A673 (cell line): ENCODE measurements around the gene HMX3. TPM values are rescaled to one million over a fixed set of nuclear protein-coding genes. Genes with fewer than 3 reads are reported as not detected.
A peak's percentile ranks its signal among the peaks of the same experiment; 100 is the strongest.

Experiments used
- BruUV-seq: library from RNA; stranded (reverse); fragments of 400-500 nt; replicated peaks from 2 replicates; lab custom pipeline; 2021; lab: Mats Ljungman, UMichigan
- CTCF ChIA-PET: fragments of 300-600 bp; sonication (Branson Sonifier 250); formaldehyde crosslinking; loops from one replicate; lab custom pipeline; 2022; ENCODE audit warnings: antibody characterized with exemption; lab: Charles Lee
- POLR2A ChIA-PET: fragments of 300-600 bp; sonication (Branson Sonifier 250); formaldehyde crosslinking; loops from one replicate; lab custom pipeline; 2022; ENCODE audit warnings: antibody characterized with exemption; ENCODE audit not compliant: low non-redundant PET; lab: Charles Lee
- DNase-seq: peaks from one replicate; pipeline ENCODE4 v3.0.0-alpha.2; 2015; ENCODE audit warnings: low spot score
- H3K27ac ChIP-seq: fragments of 200-600 bp; sonication (generic); 2 replicates; pipeline ENCODE4 v1.5.1; 2016; ENCODE audit warnings: mixed run types, low read depth, mild to moderate bottlenecking, mixed read lengths, antibody characterized with exemption, low read length; ENCODE audit not compliant: poor library complexity, severe bottlenecking
- H3K27me3 ChIP-seq: fragments of 200-600 bp; sonication (generic); replicated peaks from 2 replicates; pipeline ENCODE4 v1.6.1; 2017; ENCODE audit warnings: mixed run types, low read depth, mild to moderate bottlenecking, mixed read lengths, antibody characterized with exemption, low read length; ENCODE audit not compliant: insufficient read depth, poor library complexity
- H3K36me3 ChIP-seq: fragments of 200-600 bp; sonication (generic); 2 replicates; pipeline ENCODE4 v1.6.1; 2016; ENCODE audit warnings: mixed run types, mild to moderate bottlenecking, mixed read lengths, antibody characterized with exemption, low read length; ENCODE audit not compliant: insufficient read depth, poor library complexity, severe bottlenecking
- H3K4me1 ChIP-seq: fragments of 200-600 bp; sonication (generic); 2 replicates; pipeline ENCODE4 v1.6.1; 2017; ENCODE audit warnings: mixed run types, mild to moderate bottlenecking, mixed read lengths, antibody characterized with exemption, low read length; ENCODE audit not compliant: insufficient read depth, poor library complexity, severe bottlenecking
- H3K4me3 ChIP-seq: fragments of 200-600 bp; sonication (generic); 2 replicates; pipeline ENCODE4 v1.5.1; 2016; ENCODE audit warnings: low read depth, mixed run types, mild to moderate bottlenecking, mixed read lengths, low read length; ENCODE audit not compliant: poor library complexity, severe bottlenecking
- H3K9me3 ChIP-seq: fragments of 200-600 bp; sonication (generic); 2 replicates; pipeline ENCODE4 v1.6.1; 2016; ENCODE audit warnings: mixed run types, low read depth, mild to moderate bottlenecking, mixed read lengths, antibody characterized with exemption, low read length; ENCODE audit not compliant: poor library complexity, severe bottlenecking
- CTCF ChIP-seq: fragments of 300-800, 200-600 bp; sonication (generic); conservative IDR thresholded peaks from 2 replicates; pipeline ENCODE4 v1.5.1; 2017; ENCODE audit warnings: low read depth, mild to moderate bottlenecking, antibody characterized with exemption, low read length, moderate library complexity, mixed read lengths
- EZH2 ChIP-seq: fragments of 200-600 bp; sonication (generic); IDR thresholded peaks from 2 replicates; pipeline ENCODE4 v1.6.1; 2017; ENCODE audit warnings: borderline replicate concordance, low read depth, mild to moderate bottlenecking, mixed read lengths, antibody characterized with exemption, low read length; ENCODE audit not compliant: poor library complexity, severe bottlenecking
- intact Hi-C: fragments of 100-400 bp; cut with micrococcal nuclease; formaldehyde crosslinking; loops from one replicate; pipeline ENCODE4 v1.10.0; 2022; ENCODE audit not compliant: unreplicated experiment
- total RNA-seq: library from RNA; stranded (reverse); gene quantifications from 2 replicates; pipeline ENCODE4 v1.2.3, GENCODE V29; 2021

HMX3 gene
- total RNA-seq, 1 experiment from 2014 or later: 0.26 TPM

- peaks cover 19% of the 10 kb centered on the region for H3K4me1 ChIP-seq
- H3K9me3 ChIP-seq: no peaks in the 10 kb centered on the region
- H3K27ac ChIP-seq: no peak overlapping the region
- POLR2A ChIA-PET: no interaction called here
- DNase-seq: peak; percentile 54
- no TSS peak for BruUV-seq
- no peak overlapping the region for H3K4me3 ChIP-seq
- intact Hi-C loops: no loop called here
- CTCF ChIA-PET: no interaction called here
- TF ChIP-seq CTCF (no peak), EZH2 (peak; percentile 34)
- H3K36me3 ChIP-seq: no peaks in the 10 kb centered on the region
- peaks cover 100% of the 10 kb centered on the region for H3K27me3 ChIP-seq
These were observed 3.9 kb downstream of the HMX3 start for GRCh38 chr10:123139521-123140163.

- peaks cover 12% of the 10 kb centered on the region for H3K4me1 ChIP-seq
- no peak for DNase-seq
- ChIA-PET CTCF (no interaction called here), POLR2A (no interaction called here)
- TF ChIP-seq EZH2 (peak; percentile 92), CTCF (0 out of 2 replicates have a peak, but pooled peaks have one; percentile 15)
- H3K9me3 ChIP-seq: no peaks in the 10 kb centered on the region
- peaks cover 100% of the 10 kb centered on the region for H3K27me3 ChIP-seq
- no peaks in the 10 kb centered on the region for H3K36me3 ChIP-seq
- intact Hi-C loops: no loop called here
- no peak overlapping the region for H3K4me3 ChIP-seq
- no peak overlapping the region for H3K27ac ChIP-seq
- no TSS peak for BruUV-seq
These were observed 4.6 kb downstream of the HMX3 start for GRCh38 chr10:123140164-123140982.

GRCh38 chr10:123140983-123141390 lies 5.2 kb downstream of the HMX3 start:
- H3K36me3 ChIP-seq: no peaks in the 10 kb centered on the region
- intact Hi-C loops: no loop called here
- ChIA-PET POLR2A (no interaction called here), CTCF (no interaction called here)
- no peak overlapping the region for H3K27ac ChIP-seq
- H3K4me1 ChIP-seq: peaks cover 16% of the 10 kb centered on the region
- no peak overlapping the region for H3K4me3 ChIP-seq
- TF ChIP-seq EZH2: no peak
- no peak for TF ChIP-seq CTCF
- peaks cover 100% of the 10 kb centered on the region for H3K27me3 ChIP-seq
- no peak for DNase-seq
- BruUV-seq: no TSS peak
- H3K9me3 ChIP-seq: no peaks in the 10 kb centered on the region
